Esophagus muscularis mucosa (tissue), 4 donors: Measurements from ENCODE around the gene SHOC2. TPM values are rescaled to one million over a fixed set of nuclear protein-coding genes. Genes with fewer than 3 reads are reported as not detected.

Experiments
- DNase-seq: peaks from one replicate; pipeline ENCODE4 v3.0.0-alpha.2; 2017; ENCODE audit errors: extremely low spot score
- H3K27ac ChIP-seq, 4 donors: fragments of 200-600 bp; sonication (generic); replicated peaks in 1 of 4; 1 replicate in 3 of 4; 2 replicates in 1 of 4; pipeline ENCODE4 v1.5.1; 2016 to 2019; ENCODE audit warnings: mild to moderate bottlenecking in 1 of 4
- H3K27me3 ChIP-seq, 4 donors: fragments of 200-600 bp; sonication (generic); one replicate each; pipeline versions ENCODE4 v1.5.1 to v1.6.0; 2016 to 2019
- H3K36me3 ChIP-seq, 4 donors: fragments of 200-600 bp; sonication (generic); one replicate each; pipeline ENCODE4 v1.5.1; 2016 to 2019
- H3K4me1 ChIP-seq, 4 donors: fragments of 200-600 bp; sonication (generic); one replicate each; pipeline ENCODE4 v1.5.1; 2016 to 2019
- H3K4me3 ChIP-seq, 4 donors: fragments of 200-600 bp; sonication (generic); 1 replicate in 2 of 4; 2 replicates in 2 of 4; pipeline ENCODE4 v1.5.1; 2016 to 2019; ENCODE audit warnings: mild to moderate bottlenecking in 4 of 4, moderate library complexity in 1 of 4
- H3K9me3 ChIP-seq, 4 donors: fragments of 200-600 bp; sonication (generic); 1 replicate in 3 of 4; 2 replicates in 1 of 4; pipeline ENCODE4 v1.5.1; 2016 to 2019
- EP300 ChIP-seq: sonication (generic); formaldehyde crosslinking; IDR thresholded peaks from one replicate; pipeline ENCODE4 v1.6.1; 2017; ENCODE audit warnings: antibody characterized with exemption
- POLR2A ChIP-seq: fragments of 450-650 bp; IDR thresholded peaks from one replicate; pipeline ENCODE4 v1.6.1; 2017; ENCODE audit warnings: antibody characterized with exemption, moderate library complexity, mild to moderate bottlenecking, low read depth
- POLR2AphosphoS5 ChIP-seq, 2 donors: sonication (generic); formaldehyde crosslinking; IDR thresholded peaks; one replicate each; pipeline ENCODE4 v1.6.1; 2017; ENCODE audit warnings: antibody characterized with exemption in 2 of 2
- WGBS: methylation state at CpG from one replicate; pipeline ENCODE4 v1.1.5; 2018; 5-methylcytosine and 5-hydroxymethylcytosine counted together
- intact Hi-C: fragments of 100-400 bp; cut with DNase I; formaldehyde crosslinking; loops from one replicate; pipeline ENCODE4 v1.15.1; 2023
- total RNA-seq, 4 donors: library from RNA; depleted of rRNA; stranded (reverse); fragments of >200 nt; gene quantifications; one replicate each; pipeline versions ENCODE4 v1.1.0 to v1.2.1, GENCODE V29; 2016
- TF ChIP-seq, protein P1 (sequence below), 3 experiments: fragments of 200-600 bp in 2 of 3; fragments of 450-650 bp in 1 of 3; sonication (generic) in 2 of 3; IDR thresholded peaks; one replicate each; pipeline ENCODE4 v1.5.1; 2017 to 2019; ENCODE audit warnings: antibody characterized with exemption in 3 of 3, mild to moderate bottlenecking in 2 of 3, moderate library complexity in 1 of 3

SHOC2 gene
- total RNA-seq, 4 donors from 2014 or later: 45.7 to 72.7 (median 55.3) TPM

DNA sequence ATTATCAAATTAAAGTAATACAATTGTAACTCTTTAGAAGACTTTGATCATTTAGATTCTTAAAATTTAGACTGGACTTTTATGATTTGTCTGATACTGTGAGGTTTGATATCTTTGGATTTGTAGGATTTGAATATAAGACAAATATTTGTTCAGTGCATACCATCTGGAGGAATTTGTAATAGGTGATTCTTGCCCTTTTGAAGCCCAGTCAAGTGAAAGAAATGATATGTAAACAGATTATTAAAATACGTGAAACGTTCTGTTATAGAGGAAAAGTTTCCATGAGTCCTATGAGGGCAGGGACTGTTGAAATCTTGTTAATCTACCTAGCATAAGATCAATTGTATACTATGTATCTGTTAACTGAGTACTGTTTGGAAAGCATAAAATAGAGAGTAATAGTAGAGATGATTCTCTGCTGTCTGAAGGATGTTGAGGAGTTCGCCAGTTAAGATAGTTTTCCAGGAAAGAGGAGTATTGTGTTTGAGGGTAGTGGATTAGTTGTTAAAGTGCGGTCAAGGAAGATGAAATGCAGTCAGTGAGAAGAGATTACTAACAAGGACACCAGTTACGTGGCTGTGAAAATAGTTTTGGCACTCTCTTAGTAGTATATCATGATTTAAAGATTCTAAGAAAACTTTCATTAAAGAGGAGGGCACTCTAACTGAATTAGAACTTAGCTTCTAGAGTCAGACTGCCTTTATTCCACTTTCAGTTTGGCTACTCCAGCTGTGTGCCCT, 33.3 kb upstream of the SHOC2 start:
- Histone ChIP-seq H3K4me3 (no peak overlapping the region), H3K9me3 (no peaks in the 10 kb centered on the region), H3K27ac (peak overlapping the region; percentile 25 to 70 (median 62)), H3K27me3 (no peaks in the 10 kb centered on the region), H3K36me3 (peaks cover 8 to 80% (median 43%) of the 10 kb centered on the region in 4 donors), H3K4me1 (peaks cover 0 to 46% (median 32%) of the 10 kb centered on the region in 4 donors)
- 46% methylated on average over 5 of the region's 5 CpGs for WGBS
- TF ChIP-seq, protein P1, sequence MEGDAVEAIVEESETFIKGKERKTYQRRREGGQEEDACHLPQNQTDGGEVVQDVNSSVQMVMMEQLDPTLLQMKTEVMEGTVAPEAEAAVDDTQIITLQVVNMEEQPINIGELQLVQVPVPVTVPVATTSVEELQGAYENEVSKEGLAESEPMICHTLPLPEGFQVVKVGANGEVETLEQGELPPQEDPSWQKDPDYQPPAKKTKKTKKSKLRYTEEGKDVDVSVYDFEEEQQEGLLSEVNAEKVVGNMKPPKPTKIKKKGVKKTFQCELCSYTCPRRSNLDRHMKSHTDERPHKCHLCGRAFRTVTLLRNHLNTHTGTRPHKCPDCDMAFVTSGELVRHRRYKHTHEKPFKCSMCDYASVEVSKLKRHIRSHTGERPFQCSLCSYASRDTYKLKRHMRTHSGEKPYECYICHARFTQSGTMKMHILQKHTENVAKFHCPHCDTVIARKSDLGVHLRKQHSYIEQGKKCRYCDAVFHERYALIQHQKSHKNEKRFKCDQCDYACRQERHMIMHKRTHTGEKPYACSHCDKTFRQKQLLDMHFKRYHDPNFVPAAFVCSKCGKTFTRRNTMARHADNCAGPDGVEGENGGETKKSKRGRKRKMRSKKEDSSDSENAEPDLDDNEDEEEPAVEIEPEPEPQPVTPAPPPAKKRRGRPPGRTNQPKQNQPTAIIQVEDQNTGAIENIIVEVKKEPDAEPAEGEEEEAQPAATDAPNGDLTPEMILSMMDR (IDR thresholded peaks at IDR 0.05): no peak
- TF ChIP-seq POLR2A (no peak), POLR2AphosphoS5 (IDR thresholded peaks at IDR 0.05) (no peak), EP300 (no peak)
- no peak for DNase-seq
- intact Hi-C loops: no loop called here

DNA sequence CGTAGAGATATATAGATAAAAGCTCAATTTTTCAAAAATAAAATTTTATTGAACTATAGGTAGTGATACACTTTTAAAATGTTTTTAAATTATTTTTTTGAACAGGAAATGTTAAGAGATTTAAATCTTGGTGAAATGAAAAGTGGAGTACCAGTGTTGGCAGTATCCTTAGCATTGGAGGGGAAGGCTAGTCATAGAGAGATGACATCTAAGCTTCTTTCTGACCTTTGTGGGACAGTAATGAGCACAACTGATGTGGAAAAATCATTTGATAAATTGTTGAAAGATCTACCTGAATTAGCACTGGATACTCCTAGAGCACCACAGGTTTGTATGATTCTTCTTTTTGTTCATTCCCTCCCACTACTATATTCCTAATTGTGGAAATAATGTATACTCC, 31.8 kb upstream of the SHOC2 start:
- H3K4me3 ChIP-seq: no peak overlapping the region
- peaks cover 0 to 39% (median 34%) of the 10 kb centered on the region in 4 donors for H3K4me1 ChIP-seq
- no peak overlapping the region for H3K27ac ChIP-seq
- no peak for DNase-seq
- 98% methylated on average over 1 of the region's 1 CpG for WGBS
- H3K27me3 ChIP-seq: no peaks in the 10 kb centered on the region
- TF ChIP-seq POLR2A (no peak), EP300 (no peak), POLR2AphosphoS5 (IDR thresholded peaks at IDR 0.05) (no peak)
- TF ChIP-seq, protein P1 (IDR thresholded peaks at IDR 0.05): no peak
- intact Hi-C loops: no loop called here
- no peaks in the 10 kb centered on the region for H3K9me3 ChIP-seq
- peaks cover 8 to 71% (median 39%) of the 10 kb centered on the region in 4 donors for H3K36me3 ChIP-seq

DNA sequence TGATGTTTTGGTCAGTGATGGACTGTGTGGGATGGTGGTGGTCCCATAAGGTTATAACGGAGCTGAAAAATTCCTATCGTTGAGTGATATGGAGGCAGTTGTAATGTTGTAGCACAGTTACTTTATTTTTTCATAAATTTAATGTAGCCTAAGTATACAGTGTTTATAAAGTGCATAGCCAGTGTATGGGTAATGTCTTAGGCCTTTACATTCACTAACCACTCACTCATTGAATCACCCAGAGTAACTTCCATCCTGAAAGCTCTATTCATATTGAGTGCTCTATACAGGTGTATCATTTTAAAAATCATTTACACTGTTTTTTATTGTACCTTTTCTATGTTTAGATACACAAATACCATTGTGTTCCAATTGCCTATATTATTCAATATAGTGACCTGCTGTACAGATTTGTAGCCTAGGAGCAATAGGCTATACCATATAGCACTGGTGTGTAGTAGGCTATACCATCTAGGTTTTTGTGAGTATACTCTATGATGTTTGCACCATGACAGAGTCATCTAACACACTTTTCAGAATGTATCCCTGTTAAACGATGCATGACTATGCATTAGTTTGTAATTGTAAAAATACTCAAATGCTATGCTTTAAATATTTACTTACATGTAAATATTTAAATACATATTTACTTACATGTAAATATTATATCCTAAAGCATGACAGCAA, 26.7 kb upstream of the SHOC2 start:
- peaks cover 0 to 37% (median 31%) of the 10 kb centered on the region in 4 donors for H3K4me1 ChIP-seq
- no peak for DNase-seq
- H3K27ac ChIP-seq: peak overlapping the region in 2 of 4 donors; percentile 7 to 42
- no peaks in the 10 kb centered on the region for H3K27me3 ChIP-seq
- TF ChIP-seq, protein P1 (IDR thresholded peaks at IDR 0.05): no peak
- TF ChIP-seq POLR2A (no peak), POLR2AphosphoS5 (IDR thresholded peaks at IDR 0.05) (no peak), EP300 (no peak)
- intact Hi-C loops: loop anchor here (5.0 kb wide), 1 partner anchor 90 kb away; no protein-coding TSS in a partner anchor
- H3K4me3 ChIP-seq: no peak overlapping the region
- WGBS: 70% methylated on average over 3 of the region's 3 CpGs
- no peaks in the 10 kb centered on the region for H3K9me3 ChIP-seq
- peaks cover 8 to 67% (median 39%) of the 10 kb centered on the region in 4 donors for H3K36me3 ChIP-seq

DNA sequence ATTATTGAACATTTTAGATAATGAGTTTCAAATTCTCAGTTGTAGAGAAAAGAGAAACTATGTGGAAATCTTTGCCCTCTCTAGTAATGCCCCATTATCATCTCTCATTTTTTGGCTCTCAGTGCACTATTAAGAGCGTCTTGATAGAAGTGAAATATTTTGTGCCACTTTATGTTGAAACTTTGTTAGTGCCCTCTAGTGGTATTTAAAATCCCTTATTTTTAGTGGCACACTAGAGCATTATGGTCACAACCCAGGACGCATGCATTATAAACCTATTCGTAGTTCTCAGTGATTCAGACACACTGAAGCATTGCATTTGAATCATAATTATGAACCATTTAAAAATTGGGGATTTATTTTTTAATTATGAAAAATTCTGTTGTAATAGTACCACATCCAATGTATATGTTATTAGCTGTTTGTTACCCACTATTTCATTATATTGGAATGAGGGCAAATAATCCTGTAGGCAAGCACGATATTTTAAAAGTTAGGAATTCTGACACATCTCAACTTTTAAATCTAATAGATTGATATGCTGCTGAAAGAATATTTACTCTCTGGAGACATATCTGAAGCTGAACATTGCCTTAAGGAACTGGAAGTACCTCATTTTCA, 25.7 kb upstream of the SHOC2 start:
- no peak for TF ChIP-seq POLR2AphosphoS5 (IDR thresholded peaks at IDR 0.05)
- TF ChIP-seq, protein P1 (IDR thresholded peaks at IDR 0.05): peak; percentile 61 to 72 (median 70)
- intact Hi-C loops: loop anchor here (5.0 kb wide), 1 partner anchor 91 kb away; no protein-coding TSS in a partner anchor
- Histone ChIP-seq H3K36me3 (peaks cover 8 to 67% (median 39%) of the 10 kb centered on the region in 4 donors), H3K4me1 (peaks cover 0 to 37% (median 31%) of the 10 kb centered on the region in 4 donors), H3K27me3 (no peaks in the 10 kb centered on the region), H3K9me3 (no peaks in the 10 kb centered on the region), H3K27ac (peak overlapping the region in 1 of 4 donors; percentile 22), H3K4me3 (no peak overlapping the region)
- 17% methylated on average over 4 of the region's 4 CpGs for WGBS
- DNase-seq: no peak
